Stimulated activated effector memory CD8-positive, alpha-beta T cell treated with anti-CD3 and anti-CD28 coated beads, Interleukin-12 subunit alpha, Interleukin-12 subunit beta, amount 100 ng/mL, for 72 hours (primary cell): ENCODE data around the gene RPRD1A.
"Not testable (repeated sequence)": the region's sequence is repeated elsewhere in the genome, so short reads cannot be mapped to it uniquely, and the experiment has no call there.

ENCODE experiments used
- ATAC-seq: fragments of 150-1000 bp; cut with Tn5 transposase; 2 replicates; pipeline ENCODE4 v1.10.0; 2021
- DNase-seq, 2 donors: peaks; one replicate each; pipeline ENCODE4 v3.0.0; 2021 to 2022; ENCODE audit warnings: low spot score in 2 of 2
- H3K27ac Mint-ChIP-seq: one replicate; pipeline ENCODE4 v1.8.0; 2022; ENCODE audit warnings: mild to moderate bottlenecking, mixed read lengths
- H3K36me3 Mint-ChIP-seq: one replicate; pipeline ENCODE4 v1.8.0; 2022; ENCODE audit warnings: mild to moderate bottlenecking, mixed read lengths
- H3K4me1 Mint-ChIP-seq: one replicate; pipeline ENCODE4 v1.8.0; 2022; ENCODE audit warnings: mixed read lengths
- H3K4me3 Mint-ChIP-seq: one replicate; pipeline ENCODE4 v1.8.0; 2022; ENCODE audit warnings: mild to moderate bottlenecking, mixed read lengths
- H3K9me3 Mint-ChIP-seq: one replicate; pipeline ENCODE4 v1.8.0; 2022; ENCODE audit warnings: mixed read lengths

The RPRD1A gene

DNA sequence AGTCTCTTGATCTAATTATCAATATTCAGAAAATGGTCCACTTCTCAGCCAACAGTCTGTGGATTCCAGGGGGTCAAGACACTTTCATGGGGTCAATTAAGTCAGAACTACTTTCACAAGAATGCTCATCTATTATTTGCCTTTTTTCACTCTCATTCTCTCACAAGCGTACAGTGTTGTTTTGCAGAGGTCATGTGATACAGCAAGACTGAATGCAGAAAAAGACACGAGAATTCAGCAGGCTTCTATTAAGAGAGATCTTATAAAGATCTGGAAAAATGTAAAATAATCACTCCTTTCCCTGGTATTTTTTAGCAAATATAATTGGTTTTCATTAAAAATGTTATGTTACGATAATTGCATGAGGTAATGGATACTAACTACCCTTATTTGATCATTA is 8.7 kb downstream of the RPRD1A start:
- no peak overlapping the region for H3K27ac Mint-ChIP-seq
- H3K4me1 Mint-ChIP-seq, result peaks cover 9% of the 10 kb centered on the region
- ATAC-seq, result no peak
- H3K4me3 Mint-ChIP-seq, result no peak overlapping the region
- no peaks in the 10 kb centered on the region for H3K9me3 Mint-ChIP-seq
- H3K36me3 Mint-ChIP-seq, result no peaks in the 10 kb centered on the region
- no peak for DNase-seq

DNA sequence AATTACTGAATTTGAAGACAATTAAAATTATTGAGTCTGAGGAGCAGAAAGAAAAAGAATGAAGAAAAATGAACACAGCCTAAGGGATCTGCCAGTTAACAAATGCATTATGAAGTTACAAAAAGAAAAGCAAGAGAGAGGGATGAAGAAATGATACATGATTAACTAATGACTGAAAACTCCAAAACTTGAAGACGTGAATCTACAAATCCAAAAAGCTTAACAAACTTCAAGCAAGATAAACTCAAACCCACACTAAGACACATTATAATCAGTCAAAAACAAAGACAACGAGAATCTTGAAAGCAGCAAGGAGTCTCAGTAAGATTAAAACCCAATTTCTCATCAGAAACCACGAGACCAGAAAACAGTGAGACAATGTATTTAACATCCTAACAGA is 15.6 kb downstream of the RPRD1A start:
- Mint-ChIP-seq H3K36me3 (no peaks in the 10 kb centered on the region), H3K27ac (no peak overlapping the region), H3K4me3 (no peak overlapping the region), H3K4me1 (peaks cover 26% of the 10 kb centered on the region), H3K9me3 (no peaks in the 10 kb centered on the region)
- no peak for DNase-seq
- no peak for ATAC-seq

DNA sequence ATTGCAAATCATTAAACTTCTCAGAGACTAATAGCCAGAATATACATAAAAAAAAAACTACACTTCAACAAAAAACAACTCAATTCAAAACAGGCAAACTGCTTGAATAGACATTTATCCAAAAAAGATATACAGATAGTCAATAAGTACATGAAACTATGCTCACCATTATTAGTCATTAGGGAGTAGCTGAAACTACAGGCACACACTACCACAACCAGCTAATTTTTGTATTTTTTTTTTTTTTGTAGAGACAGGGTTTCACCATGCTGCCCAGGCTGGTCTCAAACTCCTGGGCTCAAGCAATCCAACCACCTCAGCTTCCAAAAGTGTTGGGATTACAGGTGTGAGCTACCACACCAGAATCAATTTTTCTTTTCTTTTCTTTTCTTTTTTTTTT is 16.9 kb downstream of the RPRD1A start:
- H3K4me1 Mint-ChIP-seq, result peaks cover 39% of the 10 kb centered on the region
- no peak for DNase-seq
- H3K9me3 Mint-ChIP-seq, result no peaks in the 10 kb centered on the region
- ATAC-seq, result peak; percentile 61
- H3K36me3 Mint-ChIP-seq, result no peaks in the 10 kb centered on the region
- no peak overlapping the region for H3K27ac Mint-ChIP-seq
- no peak overlapping the region for H3K4me3 Mint-ChIP-seq

DNA sequence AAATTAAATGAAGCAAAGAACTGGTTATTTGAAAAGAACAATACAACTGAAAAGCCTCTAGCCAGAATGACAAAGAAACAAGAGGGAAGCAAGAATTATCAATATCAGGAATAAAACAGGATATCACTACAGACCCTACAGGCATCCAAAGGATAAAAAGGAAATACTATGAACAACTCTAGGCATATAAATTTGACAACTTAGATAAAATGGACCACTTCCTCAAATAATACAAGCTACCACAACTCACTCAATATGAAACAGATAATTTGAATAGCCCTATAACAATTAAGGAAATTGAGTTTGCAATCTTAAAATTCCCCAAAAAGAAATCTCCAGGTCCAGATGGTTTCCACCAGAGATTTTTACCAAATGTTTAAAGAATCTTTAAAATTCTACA is 19.8 kb downstream of the RPRD1A start:
- Mint-ChIP-seq H3K27ac (no peak overlapping the region), H3K36me3 (no peaks in the 10 kb centered on the region), H3K4me3 (no peak overlapping the region), H3K9me3 (no peaks in the 10 kb centered on the region), H3K4me1 (peaks cover 31% of the 10 kb centered on the region)
- ATAC-seq, result no peak
- no peak for DNase-seq

DNA sequence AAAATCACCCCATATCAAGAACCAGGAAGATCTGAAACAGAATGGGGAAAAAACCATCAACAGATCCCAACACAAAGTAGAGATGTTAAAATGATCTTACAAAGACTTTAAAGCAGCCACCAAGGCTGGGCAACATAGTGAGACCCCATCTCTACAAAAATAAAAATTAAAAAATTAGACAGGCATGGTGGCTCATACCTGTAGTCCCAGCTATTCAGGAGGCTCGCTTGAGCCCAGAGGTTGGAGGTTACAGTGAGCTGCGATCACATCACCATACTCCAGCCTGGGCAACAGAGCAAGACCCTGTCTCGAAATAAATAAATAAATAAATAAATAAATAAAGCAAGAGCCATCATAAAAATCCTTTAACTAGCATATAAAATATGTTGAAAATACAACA is 20.5 kb downstream of the RPRD1A start:
- DNase-seq, result no peak
- no peak overlapping the region for H3K27ac Mint-ChIP-seq
- H3K4me1 Mint-ChIP-seq, result peaks cover 31% of the 10 kb centered on the region
- H3K36me3 Mint-ChIP-seq, result no peaks in the 10 kb centered on the region
- H3K9me3 Mint-ChIP-seq, result no peaks in the 10 kb centered on the region
- ATAC-seq, result no peak
- H3K4me3 Mint-ChIP-seq, result no peak overlapping the region

DNA sequence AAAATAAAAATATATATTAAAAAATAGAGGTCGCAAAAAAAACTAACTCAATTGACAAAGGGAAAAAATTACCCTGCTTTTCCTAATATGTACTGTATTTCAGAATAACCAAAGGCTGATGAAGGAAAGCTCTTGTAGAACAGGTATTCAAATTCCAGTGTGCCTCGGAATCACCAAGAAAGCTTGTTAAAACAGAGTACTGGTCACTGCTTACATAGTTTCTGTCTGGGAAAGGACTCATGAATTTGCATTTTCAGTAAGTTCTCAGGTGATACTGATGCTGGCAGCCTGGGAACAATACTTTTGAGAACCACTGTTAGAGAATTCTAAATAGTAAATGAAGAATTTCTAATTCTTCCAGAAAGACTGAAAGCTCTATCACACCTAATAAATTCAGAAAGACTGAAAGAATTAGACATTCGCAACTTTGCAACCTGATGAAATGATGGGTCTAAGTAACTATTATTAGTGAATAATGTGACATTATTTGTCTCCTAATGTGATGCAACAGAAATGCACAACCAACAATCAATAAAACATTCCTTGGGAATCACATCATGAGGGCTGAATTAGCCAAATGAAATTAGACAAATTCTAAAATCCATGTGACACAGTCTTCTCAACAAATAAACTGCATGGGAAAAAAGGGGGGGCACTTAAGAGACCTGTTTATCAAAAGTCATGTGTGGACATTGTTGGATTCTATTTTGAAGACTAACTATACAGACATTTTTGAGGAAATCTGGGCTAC is 21.9 kb downstream of the RPRD1A start:
- H3K4me1 Mint-ChIP-seq, result peaks cover 28% of the 10 kb centered on the region

DNA sequence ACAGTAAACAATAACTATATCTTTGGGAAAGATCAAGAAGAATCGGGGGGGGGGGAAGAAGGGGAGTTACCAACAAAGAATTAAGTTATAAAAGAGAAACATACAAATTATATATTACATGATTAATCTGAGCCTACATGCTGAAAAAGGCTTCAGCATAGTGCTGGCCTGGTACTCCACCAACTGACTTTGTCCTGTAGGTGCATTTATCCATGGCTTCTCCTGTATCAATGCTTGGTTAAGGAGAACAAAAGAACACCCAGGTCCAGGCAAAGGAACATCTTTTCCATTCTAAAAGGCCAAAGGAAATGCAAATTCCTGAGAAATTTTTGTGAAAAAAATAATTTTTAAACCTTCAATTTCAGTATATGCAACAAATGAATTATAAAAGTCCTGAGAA is 24.2 kb downstream of the RPRD1A start:
- no peak for ATAC-seq

More for the DNA sequence above, 21.9 kb downstream of the RPRD1A start:
- no peaks in the 10 kb centered on the region for H3K9me3 Mint-ChIP-seq
- ATAC-seq (no peak), DNase-seq (no peak)
- H3K27ac Mint-ChIP-seq, result no peak overlapping the region
- H3K36me3 Mint-ChIP-seq, result no peaks in the 10 kb centered on the region
- no peak overlapping the region for H3K4me3 Mint-ChIP-seq

DNA sequence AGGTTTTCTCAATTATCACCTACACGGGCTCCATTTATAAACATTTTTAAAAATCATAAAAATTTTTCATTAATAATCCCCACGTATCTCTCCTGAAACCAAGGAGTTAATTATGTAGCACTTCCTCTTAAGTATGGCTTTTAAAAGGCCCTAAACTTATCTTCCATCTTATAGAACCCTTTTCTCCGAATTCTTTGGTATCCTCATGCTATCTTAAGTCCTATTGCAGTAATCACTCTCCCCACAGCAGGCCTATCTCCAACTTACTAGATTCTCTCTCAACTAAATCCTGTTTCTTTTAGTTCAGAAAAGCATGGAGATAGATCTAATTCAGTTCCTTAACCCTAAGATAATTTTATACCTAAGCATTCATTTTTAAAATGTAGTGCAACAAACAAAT is 26.2 kb downstream of the RPRD1A start:
- ATAC-seq (no peak), DNase-seq (no peak)
- Mint-ChIP-seq H3K27ac (no peak overlapping the region), H3K9me3 (no peaks in the 10 kb centered on the region), H3K4me1 (peaks cover 22% of the 10 kb centered on the region), H3K4me3 (no peak overlapping the region), H3K36me3 (no peaks in the 10 kb centered on the region)

More for the DNA sequence above, 24.2 kb downstream of the RPRD1A start:
- DNase-seq, result no peak
- H3K27ac Mint-ChIP-seq, result no peak overlapping the region
- H3K4me1 Mint-ChIP-seq, result peaks cover 28% of the 10 kb centered on the region
- H3K4me3 Mint-ChIP-seq, result no peak overlapping the region
- H3K36me3 Mint-ChIP-seq, result no peaks in the 10 kb centered on the region
- no peaks in the 10 kb centered on the region for H3K9me3 Mint-ChIP-seq

DNA sequence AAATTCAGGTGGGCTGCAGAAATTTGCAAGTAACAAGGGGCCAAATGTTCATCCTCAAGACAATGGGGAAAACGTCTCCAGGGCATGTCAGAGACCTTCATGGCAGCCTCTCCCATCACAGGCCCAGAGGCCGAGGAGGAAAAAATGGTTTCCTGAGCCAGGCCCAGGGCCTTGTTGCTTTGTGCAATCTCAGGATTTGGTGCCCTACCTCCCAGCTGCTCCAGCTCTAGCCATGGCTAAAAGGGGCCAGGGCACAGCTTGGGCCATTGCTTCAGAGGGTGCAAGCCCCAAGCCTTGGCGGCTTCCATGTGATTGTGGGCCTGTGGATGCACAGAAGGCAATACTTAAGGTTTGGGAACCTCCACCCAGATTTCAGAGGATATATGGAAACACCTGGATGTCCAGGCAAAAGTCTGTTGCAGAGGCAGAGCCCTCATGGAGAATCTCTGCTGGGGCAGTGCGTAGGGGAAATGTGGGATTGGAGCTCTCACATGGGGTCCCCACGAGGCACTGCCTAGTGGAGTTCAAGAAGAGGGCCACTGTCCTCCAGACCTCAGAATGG is 29.2 kb downstream of the RPRD1A start:
- ATAC-seq, result no peak
- H3K27ac Mint-ChIP-seq, result no peak overlapping the region

DNA sequence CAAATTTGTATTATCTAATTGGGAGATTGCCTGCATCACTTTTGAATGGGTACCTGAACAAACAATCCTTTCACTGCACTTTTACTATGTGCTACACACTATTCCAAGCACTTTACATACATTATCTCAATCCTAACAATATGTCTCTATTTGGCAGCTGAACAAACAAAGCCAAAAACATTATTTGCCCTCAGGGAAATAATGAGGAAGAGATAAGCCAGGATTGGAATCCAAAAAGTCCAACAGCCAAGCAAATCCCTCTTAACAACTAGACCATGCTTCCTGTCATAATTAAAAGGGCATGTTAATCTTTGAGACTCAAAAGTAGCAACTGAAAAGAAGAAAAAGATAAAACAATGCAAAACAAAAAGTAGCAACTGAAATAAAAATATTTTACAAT is 32.1 kb downstream of the RPRD1A start:
- H3K4me3 Mint-ChIP-seq, result no peak overlapping the region
- peak overlapping the region; percentile 4 for H3K27ac Mint-ChIP-seq
- no peaks in the 10 kb centered on the region for H3K9me3 Mint-ChIP-seq
- peaks cover 16% of the 10 kb centered on the region for H3K36me3 Mint-ChIP-seq
- H3K4me1 Mint-ChIP-seq, result peaks cover 15% of the 10 kb centered on the region
- no peak for DNase-seq
- no peak for ATAC-seq

More for the DNA sequence above, 29.2 kb downstream of the RPRD1A start:
- Mint-ChIP-seq H3K9me3 (no peaks in the 10 kb centered on the region), H3K4me1 (peaks cover 25% of the 10 kb centered on the region), H3K36me3 (no peaks in the 10 kb centered on the region), H3K4me3 (no peak overlapping the region)
- DNase-seq, result no peak

DNA sequence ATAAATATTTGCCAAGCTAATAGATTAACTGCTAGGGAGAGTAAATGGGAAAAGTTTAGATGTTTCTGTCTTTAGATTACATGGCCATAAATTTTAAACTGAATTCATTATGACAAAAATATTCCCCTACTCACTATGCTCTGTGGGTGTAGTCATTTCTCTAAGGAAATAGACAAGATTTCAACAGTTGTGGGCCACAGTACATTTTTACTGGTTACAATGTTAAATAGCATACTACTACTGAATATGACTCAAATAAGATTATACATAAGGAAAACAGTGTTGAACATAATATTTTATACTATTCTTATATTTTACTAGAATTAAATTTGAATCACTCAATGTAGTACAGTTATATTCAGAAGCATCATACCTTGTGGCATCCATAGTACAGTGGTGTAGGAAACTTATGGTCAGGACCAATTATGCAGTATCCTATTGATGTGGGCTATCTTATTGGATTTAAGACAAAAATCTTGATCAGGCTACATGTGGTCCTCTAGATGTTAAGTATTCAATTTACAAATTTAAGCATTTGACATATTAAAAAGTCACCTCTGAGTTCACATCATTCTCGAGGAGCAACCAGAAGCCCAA is 33.0 kb downstream of the RPRD1A start:
- Mint-ChIP-seq H3K4me3 (no peak overlapping the region), H3K9me3 (no peaks in the 10 kb centered on the region), H3K27ac (no peak overlapping the region), H3K36me3 (peaks cover 24% of the 10 kb centered on the region), H3K4me1 (peaks cover 15% of the 10 kb centered on the region)
- DNase-seq (no peak), ATAC-seq (peak; percentile 53)

DNA sequence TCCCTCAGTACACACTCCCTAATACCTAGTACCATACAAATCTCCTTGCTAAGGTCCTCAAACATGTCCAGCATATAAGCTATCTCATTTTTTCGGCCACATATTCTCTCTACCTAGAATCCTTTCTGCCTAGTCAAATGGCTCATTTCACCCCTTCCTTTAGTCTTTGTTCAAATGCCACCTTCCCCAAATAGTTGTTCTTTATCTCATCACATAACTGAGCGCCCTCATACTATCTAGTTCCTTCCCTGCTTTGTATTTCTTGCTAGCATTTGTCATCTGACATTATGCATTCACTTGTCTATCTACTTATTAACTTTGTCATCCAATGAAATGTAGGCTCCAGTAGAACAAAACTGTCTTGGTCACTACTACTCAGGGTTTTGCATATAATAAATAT is 35.5 kb downstream of the RPRD1A start:
- DNase-seq (no peak), ATAC-seq (no peak)
- H3K4me1 Mint-ChIP-seq, result peaks cover 15% of the 10 kb centered on the region
- H3K4me3 Mint-ChIP-seq, result no peak overlapping the region
- H3K27ac Mint-ChIP-seq, result peak overlapping the region; percentile 8
- H3K9me3 Mint-ChIP-seq, result no peaks in the 10 kb centered on the region
- H3K36me3 Mint-ChIP-seq, result peaks cover 35% of the 10 kb centered on the region

DNA sequence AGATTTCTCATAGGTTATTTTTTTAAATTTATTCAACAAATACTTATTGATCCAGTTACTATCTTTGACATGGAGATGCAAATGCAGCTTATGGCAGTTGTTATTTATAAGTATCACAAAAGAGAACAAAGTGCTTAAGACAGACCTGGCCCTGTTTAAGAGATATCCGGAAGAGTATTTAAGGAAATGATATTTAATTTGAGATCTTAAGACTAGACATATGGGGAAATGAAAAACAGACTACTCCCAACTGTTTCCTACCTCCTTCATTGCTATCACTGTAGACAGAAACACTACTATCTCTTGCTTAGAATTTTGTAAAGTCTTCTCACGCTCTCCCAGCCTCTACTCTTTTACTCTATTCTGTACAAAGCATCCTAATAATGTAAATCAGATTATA is 36.0 kb downstream of the RPRD1A start:
- Mint-ChIP-seq H3K36me3 (peaks cover 40% of the 10 kb centered on the region), H3K4me1 (peaks cover 15% of the 10 kb centered on the region), H3K9me3 (no peaks in the 10 kb centered on the region), H3K27ac (peak overlapping the region; percentile 8), H3K4me3 (no peak overlapping the region)
- ATAC-seq (no peak), DNase-seq (no peak)

DNA sequence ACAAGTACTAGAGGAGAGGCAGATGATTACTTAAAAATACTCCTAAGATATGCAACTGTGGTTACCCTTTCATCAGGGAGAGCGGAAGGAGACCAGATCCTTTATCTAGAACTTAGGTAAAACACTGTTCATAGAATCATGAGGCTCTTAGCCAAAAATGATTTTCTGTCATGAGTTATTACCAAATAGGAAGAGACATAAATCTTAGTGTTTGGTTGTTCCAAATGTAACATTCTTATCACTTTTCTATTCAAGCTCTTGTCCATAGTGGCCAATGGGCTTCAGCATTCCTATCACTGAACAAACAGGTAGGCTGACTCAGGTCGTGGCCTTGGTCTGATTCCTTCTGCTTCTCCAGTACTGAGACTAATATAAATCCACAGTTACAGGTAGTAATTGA is 38.5 kb downstream of the RPRD1A start:
- no peak for ATAC-seq
- no peak overlapping the region for H3K27ac Mint-ChIP-seq

DNA sequence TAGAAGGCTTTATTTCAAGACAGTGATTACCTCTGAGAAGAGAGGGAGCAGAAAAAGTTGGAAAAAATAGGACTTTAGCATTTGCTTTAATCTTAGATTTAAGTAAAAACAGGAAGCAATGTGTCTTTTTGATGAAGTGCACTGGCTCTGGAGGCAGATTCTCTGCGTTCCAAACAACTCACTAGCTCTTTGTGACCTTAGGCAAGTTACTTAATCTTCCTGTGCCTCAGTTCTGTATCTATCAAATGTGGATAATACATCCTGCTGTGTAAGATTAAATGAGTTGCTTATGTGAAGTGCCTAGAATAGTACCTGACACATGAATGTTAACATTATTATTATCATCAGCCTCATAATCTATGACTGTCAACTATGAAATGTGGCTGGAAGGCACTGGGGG is 42.3 kb downstream of the RPRD1A start:
- ATAC-seq, result no peak
- H3K36me3 Mint-ChIP-seq, result peaks cover 36% of the 10 kb centered on the region

More for the DNA sequence above, 38.5 kb downstream of the RPRD1A start:
- Mint-ChIP-seq H3K9me3 (no peaks in the 10 kb centered on the region), H3K4me3 (no peak overlapping the region), H3K4me1 (peaks cover 6% of the 10 kb centered on the region), H3K36me3 (peaks cover 54% of the 10 kb centered on the region)
- DNase-seq, result no peak

DNA sequence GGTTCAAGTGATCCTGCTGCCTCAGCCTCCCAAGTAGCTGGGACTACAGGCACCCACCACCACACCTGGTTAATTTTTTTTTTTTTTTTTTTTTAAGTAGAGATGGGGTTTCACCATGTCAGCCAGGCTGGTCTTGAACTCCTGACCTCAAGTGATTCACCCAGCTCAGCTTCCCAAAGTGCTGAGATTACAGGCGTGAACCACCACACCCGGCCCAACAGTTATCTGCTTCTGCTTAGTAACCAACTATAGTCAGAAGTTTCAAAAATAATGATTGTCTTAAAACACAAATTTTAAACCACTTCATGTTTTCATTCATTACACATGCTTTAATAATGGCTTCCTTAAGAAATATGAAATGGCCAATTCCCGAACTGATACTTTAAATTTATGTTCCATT is 43.1 kb downstream of the RPRD1A start:
- peaks cover 28% of the 10 kb centered on the region for H3K36me3 Mint-ChIP-seq
- not testable (repeated sequence) for DNase-seq, H3K9me3 Mint-ChIP-seq, H3K4me1 Mint-ChIP-seq, H3K27ac Mint-ChIP-seq, H3K4me3 Mint-ChIP-seq, ATAC-seq

More for the DNA sequence above, 42.3 kb downstream of the RPRD1A start:
- Mint-ChIP-seq H3K4me1 (no peaks in the 10 kb centered on the region), H3K27ac (no peak overlapping the region), H3K9me3 (no peaks in the 10 kb centered on the region), H3K4me3 (no peak overlapping the region)
- no peak for DNase-seq
